Amniotic stem cell (primary cell): Measurements from ENCODE around the gene RIOK1.

ENCODE experiments used
- DNase-seq: peaks from one replicate; lab custom pipeline; 2025; lab: John Stamatoyannopoulos, UW

The RIOK1 gene

DNA sequence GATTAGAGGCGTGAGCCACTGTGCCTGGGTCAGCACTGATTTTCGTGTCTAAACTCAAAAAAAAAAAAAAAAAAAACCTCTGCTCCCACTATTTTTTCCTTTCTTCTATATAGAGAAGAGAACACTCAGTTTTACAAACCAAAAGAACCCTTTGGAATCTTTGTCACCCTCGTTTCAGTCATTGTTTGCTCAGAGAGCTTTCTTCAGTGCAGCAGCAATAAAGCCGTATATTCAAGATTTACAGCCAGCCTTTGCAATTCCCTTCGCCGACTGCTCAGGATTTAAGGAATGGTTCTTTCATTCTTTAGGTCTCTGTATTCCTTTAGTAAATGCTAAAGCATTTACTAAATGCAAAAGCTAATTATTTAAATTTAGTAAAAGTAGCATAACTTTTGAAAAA, 20.1 kb downstream of the RIOK1 start:
- no peak for DNase-seq

DNA sequence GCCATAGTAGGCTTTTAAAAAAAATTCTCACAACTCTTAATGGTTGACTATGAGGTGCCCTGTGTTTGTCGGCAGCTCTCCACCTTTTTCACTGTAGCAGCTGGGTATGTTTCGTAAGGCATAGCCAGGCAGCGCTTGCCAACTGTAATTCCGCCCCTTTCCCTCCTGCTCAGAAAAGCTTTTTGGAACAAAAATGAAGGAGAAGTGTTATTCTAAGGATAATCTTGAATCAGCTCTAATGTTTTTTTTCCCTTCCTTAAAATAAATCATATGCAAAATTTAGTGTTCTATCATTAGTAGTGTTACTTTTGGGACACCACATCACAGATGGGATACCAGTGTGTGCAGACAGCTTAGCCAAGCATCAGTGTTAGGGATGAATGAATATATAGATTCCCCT, 21.2 kb downstream of the RIOK1 start:
- DNase-seq, result no peak

DNA sequence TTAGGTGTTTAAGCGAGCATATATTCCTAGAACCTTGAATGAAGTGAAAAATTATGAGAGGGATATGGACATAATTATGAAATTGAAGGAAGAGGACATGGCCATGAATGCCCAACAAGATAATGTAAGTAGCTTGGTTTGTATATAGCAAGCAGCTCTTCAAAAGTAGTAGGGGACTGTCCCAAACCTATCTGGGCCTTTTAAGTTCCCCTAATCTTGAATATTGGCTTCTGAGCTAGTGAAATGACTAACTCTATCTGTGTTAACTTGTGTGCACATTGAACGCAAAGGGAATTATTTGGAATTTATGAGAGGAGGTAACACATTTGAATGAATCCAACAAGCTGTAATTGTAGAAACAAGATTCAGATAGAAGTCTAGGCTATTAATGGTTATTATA, 21.7 kb downstream of the RIOK1 start:
- DNase-seq, result no peak

DNA sequence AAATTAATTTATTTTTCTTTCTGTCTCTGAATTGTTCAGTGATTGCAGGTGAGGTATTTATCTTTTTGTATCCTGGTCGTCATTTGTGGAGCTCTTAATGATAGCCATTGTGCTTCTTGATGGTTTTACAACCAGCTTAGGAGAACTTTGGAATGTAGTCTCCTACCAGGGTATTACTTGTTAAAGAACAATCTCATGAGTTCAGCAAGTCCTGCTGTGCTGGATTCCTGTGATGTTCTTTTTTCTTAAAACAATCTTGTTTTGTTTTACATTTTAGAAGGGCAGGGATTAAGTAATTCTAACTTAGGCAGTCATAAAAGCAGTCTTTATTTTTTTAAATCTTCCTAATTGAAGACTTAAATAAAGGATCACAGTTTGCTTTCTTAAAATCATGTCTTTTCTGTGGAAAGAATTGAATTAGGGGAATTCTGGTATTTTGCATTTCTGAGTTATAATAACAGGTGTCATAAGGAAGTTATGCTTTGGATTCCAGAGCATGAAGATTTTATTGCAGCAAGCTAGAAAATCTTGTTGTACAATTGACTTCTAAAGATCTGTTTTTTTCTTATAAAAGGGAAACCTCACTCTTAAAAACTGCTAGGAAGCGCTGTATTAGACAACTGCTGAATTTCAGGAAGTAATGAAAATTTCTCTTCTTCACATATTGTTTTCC, 23.7 kb downstream of the RIOK1 start:
- no peak for DNase-seq

DNA sequence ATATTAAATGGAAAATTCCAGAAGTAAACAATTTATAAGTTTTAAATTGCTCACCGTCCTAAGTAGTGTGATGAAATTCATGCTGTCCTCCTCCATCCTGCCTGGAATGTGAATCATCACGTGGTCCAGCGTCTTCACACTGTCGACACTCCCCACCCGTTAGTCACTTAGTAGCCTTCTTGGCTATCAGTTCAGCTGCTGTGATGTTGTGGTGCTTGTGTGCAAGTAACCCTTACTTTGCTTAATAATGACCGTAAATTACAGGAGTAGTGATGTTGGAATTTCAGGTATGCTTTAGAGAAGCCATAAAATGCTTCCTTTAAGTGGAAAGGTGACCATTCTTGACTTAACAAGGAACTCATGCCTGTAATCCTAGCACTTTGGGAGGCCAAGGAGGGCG, 25.2 kb downstream of the RIOK1 start:
- no peak for DNase-seq

DNA sequence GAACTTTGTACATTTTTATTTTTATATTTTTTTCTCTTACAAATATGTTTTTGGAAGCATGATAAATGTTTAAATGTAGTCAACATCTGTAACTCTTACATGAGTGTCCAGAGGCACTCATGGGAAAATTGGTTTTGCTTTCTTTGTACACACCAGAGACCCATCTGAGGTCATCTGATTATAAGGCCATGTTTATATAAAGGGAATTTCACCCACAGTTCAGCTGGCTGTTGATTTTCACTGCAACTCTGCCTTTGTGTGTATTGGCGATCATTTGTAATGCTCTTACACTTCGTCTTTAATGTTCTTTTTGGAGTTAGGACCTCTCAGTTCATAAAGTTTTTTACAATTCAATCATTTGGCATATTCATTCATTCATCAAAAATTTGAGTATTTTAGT, 28.1 kb downstream of the RIOK1 start:
- DNase-seq, result no peak

DNA sequence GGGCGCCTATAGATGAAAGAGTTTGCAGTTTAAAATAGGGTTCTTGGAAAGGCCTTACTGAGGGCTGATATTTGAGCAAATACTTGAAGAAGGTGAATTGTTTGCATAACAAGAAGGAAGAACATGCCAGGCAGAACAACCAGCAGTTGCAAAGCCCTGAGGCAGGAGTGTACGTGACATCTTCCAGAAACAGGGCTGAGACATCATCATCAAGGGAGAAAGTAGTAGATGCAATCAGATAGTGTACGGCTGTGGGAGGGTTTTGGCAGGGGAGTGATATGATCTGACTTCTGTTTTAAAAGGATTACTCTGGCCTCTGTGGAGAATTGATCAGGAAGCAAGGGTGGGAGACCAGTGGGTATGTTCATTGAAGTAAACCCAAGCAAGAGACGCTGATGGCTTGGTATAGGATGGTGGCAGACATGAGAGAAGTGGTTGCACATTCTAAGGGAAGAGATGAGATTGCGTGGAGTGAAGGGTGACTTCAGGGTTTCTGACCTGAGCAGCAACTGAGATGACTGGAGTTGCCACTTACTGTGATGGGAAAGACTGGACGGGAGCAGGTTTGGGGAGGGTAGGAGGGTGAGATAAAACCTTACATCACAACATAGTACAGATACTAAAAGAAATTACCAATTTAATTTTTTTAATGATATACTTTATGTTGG, 28.8 kb downstream of the RIOK1 start:
- no peak for DNase-seq

DNA sequence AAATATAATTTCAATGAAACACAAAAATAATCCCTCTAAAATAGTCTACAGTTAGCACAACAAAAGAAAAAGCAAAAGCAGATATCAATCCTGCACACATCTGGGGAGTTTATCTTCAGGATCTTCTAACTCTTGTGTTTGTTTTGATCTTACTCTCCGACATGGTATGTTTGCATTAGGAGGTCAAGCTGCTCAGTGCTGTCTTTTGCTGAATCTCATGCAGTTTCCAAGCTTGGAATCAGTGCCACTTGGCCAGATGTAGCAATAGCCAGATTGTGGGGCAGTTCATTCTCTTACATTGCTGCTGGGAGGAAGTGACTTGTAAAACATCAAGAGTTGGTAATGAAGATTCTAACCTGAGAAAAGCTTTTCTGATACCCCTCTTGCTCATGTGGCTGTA, 29.5 kb downstream of the RIOK1 start:
- no peak for DNase-seq

DNA sequence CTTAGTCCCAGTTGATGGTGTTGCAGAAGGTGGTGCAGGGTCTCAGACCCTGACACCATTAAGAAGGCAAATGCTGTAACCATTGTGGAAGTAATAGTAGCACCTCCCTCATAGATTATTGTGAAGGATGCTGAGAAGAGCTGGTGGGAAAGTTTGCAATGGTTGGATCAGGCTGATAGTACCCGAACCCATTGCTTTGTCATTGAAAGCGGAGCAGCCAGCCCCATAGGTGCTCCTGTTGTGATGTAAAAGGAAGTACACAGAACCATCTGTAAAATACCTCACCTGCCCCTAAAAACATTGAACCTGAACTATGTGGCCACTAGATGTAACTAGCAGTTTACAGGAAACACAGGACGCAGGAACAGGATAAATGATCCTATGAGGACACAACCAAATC, 31.5 kb downstream of the RIOK1 start:
- no peak for DNase-seq

DNA sequence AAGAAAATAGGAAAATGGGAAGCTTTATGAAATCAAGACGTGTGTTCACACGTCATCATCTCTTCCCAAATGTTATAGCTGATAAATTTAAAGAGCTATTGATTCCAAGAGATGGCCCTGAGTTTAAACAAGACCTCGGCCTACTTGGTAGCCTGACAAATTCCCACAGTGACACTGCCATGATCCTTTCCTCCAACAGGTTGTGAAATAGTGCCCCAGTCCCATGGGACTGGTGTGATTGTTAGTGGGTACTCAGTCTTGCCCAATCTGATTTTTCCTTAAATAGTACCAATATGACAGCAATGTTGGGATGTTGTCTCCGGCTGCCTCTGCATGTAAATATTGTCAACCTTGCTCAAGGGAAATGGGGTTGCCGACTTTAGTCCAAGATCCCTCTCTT, 34.5 kb downstream of the RIOK1 start:
- no peak for DNase-seq

DNA sequence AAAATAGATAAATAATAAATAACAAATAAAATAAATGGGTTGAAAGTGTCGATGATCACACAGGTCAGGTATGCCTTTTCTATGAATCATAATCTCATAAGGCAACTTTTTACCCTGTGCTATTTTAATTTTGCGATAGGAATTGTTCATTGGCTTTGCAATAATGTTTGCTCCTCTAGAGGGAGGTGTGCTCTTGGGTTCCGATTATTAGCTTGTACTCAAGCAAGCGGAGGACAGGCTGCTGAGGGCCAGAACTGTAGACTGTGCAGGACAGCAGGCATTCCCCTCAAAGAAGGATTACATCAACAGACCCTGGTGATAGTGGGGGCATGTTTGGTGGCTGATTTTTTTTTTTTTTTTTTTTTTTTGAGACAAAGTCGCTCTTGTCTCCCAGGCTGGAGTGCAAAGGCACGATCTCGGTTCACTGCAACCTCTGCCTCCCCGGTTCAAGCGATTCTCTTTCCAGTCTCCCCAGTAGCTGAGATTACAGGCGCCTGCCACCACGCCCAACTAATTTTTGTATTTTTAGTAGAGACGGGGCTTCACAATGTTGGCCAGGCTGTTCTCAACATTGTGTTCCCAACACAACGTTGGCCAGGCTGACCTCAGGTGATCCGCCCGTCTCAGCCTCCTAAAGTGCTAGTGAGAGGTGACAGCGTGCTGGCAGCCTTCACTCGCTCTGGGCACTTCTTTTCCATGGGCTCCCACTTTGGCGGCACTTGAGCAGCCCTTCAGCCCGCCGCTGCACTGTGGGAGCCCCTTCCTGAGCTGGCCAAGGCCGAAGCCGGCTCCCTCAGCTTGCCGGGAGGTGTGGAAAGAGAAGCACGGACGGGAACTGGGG, 35.6 kb downstream of the RIOK1 start:
- no peak for DNase-seq

DNA sequence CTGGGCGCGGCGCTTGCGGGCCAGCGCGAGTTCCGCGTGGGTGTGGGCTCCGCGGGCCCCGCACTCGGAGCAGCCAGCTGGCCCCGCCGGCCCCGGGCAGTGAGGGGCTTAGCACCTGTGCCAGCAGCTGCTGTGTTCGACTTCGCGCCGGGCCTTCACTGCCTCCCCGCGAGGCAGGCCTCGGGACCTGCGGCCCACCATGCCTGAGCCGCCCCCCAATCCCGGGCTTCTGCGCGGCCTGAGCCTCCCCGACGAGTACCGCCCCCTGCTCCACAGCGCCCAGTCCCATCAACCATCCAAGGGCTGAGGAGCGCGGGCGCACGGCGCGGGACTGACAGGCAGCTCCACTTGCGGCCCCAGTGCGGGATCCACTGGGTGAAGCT, 36.2 kb downstream of the RIOK1 start:
- DNase-seq, result no peak

DNA sequence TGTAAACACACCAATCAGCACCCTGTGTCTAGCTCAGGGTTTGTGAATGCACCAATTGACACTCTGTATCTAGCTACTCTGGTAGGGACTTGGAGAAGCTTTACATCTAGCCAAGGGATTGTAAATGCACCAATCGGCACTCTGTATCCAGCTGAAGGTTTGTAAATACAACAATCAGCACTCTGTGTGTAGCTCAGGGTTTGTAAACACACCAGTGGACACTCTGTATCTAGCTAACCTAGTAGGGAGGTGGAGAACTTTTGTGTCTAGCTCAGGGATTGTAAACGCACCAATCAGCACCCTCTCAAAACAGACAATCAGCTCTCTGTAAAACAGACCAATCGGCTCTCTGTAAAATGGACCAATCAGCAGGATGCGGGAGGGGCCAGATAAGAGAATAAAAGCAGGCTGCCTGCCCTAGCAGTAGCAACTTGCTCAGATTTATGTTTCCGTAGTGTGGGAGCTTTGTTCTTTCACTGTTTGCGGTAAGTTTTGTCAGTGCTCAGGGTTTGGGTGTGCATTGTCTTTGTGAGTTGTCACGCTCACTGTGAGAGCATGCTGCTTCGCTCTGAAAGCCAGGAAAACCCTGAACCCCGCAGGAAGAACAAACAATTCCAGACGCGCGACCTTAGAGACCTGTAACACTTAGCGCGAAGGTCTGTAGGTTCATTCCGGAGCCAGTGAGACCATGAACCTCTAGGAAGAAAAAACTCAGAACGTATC, 37.0 kb downstream of the RIOK1 start:
- DNase-seq, result no peak

DNA sequence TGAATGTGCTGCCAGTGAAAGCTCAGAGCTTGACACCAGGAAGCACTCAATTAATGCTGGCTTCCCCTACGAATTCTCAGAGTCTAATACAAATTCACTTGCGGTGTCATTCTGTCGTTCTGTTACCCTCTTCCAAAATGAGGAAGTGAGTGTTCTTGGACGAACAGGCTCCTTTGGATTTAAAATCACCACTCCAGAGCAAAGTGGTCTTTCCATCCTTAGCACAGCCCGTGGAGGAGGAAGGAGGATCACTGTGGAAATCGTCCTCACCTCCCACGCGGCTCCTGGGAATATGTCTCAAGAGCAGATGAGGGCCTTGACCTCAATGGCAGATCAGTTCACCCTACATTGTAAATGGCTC, 41.7 kb downstream of the RIOK1 start:
- no peak for DNase-seq

DNA sequence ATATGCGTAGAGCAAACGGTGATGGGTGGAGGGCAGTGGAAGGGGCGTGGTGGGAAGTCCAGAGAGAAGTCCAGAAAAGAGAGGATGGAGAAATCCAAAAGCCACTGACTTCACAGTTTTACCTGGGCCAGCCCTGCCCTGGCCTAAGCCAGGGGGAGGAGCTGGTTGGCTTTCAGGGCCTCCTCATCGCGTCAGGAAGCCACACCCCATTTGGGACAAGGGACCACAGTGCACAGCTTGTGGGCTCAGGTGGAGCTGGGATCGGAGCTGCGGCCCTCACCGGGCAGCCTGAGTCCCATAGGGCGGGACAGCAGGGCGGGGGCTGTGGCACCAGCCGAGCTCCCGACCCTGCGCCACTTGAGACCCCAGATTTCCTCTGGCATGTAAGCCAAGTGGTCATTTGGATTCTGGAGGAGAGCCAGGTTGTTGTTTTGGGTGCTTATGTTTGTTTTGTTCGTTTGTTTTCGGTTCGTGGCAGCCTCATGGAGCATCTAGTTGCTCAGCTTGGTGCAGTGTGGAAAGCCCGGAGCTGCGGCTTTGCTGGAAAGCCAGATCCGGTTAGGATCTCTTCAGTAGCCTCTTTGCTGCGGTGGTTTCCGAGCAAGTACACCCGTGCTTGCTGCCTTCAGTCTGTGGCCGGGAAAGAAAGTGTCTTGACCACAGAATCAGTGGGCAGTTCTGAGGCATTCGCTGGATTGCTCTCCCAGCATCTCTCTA, 42.2 kb downstream of the RIOK1 start:
- no peak for DNase-seq

DNA sequence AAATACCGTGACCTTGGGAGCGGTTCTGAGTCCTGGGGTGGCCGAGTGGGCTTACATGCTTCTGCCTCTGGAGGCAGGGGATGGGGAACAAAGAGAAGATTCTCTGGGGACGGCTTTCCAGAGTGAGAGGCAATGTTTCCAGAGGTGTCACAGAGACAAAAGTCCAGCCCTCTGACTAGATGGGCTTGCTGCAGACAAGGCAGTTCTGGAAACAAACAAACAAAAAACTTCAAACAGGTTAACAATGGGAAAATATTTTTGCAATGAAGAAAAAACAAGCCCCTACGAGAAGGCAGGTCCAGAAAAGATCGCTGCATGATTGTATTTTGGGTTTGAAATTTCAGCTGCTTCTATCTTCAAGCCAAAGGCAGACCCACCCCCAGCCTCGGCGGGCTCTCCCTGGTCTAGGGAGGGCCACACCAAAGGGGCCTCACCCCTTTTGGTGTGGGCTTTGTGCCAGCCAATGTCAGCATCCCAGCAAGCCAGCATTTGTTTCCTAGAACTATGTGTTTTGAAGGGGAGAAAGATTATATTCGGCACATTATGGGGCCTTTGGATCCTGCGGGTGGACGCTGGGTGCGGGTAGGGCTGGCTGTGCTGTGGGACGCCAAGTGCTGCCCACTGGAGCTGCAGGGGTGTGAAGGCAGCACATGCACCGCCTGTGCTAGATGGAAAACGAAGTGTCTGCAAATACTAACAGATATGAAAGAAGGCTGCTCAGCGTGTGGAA, 42.9 kb downstream of the RIOK1 start:
- DNase-seq, result no peak

DNA sequence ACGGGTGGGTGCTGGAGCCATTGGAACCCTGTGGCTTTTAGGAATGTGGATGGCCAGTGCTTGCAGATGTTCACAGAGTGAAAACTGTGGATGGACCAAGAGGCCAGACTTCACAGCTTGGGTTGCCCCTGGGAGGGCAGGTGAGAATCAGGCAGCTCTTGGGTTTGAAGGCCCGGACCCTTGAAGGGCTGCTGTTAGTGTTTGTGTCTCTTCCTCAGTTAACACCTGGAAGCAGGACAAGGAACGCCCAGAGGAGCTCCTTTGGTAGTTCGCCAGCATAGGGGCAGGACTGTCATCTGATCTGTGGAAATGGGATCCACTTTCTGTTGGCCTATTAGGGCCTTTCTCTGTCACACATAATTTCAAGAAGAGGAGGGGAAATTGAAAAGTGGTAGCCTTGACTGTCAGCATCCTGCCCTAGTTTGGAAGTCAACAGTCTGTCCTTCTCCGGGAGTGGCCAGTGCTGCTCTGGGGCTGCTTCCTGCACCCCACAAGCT, 43.6 kb downstream of the RIOK1 start:
- no peak for DNase-seq

DNA sequence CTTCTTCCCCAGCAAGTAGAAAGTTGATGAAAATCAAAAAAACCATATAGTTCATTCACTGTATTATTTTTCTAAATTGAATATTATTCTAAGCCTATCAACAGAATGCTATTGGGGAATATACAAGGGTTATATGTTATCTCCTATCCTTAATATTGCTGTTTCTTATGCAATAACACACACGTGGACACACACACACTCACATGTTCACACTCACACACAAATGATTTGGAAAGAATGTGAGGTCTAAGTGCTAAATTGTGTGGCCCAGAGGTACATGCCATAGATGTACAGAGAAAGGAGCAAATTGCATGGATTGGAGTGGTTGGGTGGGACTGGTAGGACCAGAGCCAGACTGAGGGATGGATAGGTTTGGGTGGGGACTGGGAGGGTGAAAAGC, 45.1 kb downstream of the RIOK1 start:
- DNase-seq, result no peak

DNA sequence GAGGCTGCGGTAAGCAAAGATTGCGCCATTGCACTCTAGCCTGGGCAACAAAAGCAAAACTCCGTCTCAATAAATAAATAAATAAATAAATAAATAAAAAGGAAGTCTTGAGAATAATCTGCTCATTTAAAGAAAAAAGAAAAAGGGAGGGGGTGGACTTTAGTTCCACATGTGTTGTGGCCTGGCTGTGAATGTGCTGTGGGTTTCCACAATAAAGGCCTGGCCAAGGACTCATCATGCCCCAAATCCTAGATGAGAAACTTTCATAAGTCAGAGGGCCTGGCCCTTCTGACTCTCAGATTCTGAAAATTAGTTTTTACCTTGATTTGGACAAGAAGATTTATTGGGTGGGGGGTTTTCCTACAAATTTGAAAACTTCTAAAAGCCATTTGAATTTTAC, 48.4 kb downstream of the RIOK1 start:
- DNase-seq, result no peak

DNA sequence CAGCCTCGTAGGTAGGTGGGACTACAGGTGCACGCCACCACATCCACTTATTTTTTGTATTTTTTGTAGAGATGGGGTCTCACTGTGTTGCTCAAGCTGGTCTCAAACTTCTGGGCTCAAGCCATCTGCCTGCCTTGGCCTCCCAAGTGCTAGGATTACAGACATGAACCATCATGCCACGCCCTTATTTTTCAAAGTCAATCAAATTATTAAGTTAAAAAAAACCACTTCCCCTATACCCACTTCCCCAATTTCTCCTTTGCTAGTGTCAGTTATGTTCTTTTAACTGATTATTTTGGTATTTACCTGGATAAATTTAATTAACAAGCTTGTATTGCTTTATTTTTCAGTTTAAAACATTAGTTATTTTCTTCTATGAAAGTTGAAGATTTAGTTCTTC, 49.6 kb downstream of the RIOK1 start:
- no peak for DNase-seq

DNA sequence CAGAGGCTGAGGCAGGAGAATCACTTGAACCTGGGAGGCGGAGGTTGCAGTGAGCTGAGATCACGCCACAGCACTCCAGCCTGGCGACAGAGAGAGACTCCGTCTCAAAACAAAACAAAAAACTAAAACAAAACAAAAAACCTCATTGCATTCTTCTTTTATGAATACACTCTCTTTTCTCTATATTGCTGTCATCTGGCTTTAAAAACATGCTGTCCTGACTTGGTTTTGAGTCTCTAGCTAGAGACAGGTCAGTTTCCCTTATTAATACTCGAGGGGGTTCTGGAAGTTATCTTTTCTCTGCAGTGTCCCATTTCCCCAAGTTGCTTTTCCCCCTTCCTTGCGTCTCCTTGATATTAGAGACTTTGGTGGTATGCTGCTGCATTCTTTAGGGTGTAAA, 50.9 kb downstream of the RIOK1 start:
- no peak for DNase-seq
